BE2C (cell line): ENCODE data around the gene LYST.
A peak's percentile ranks its signal among the peaks of the same experiment; 100 is the strongest.
"Not testable (repeated sequence)": the region's sequence is repeated elsewhere in the genome, so short reads cannot be mapped to it uniquely, and the experiment has no call there.

Experiments
- DNase-seq: peaks from one replicate; pipeline ENCODE4 v3.0.0-alpha.2; 2020
- H3K27me3 ChIP-seq: fragments of 250-450 bp; sonication (Bioruptor Pico); 2 replicates; pipeline ENCODE4 v1.5.1; 2020; ENCODE audit warnings: mild to moderate bottlenecking
- H3K36me3 ChIP-seq: fragments of 250-450 bp; sonication (Bioruptor Pico); 2 replicates; pipeline ENCODE4 v1.5.1; 2020; ENCODE audit warnings: mild to moderate bottlenecking
- H3K4me1 ChIP-seq: fragments of 250-450 bp; sonication (Bioruptor Pico); 2 replicates; pipeline ENCODE4 v1.5.1; 2020
- H3K4me3 ChIP-seq: 2 replicates; pipeline ENCODE4 v1.5.1; 2011; ENCODE audit warnings: low read depth, low read length
- H3K9me3 ChIP-seq: fragments of 250-450 bp; sonication (Bioruptor Pico); 2 replicates; pipeline ENCODE4 v1.5.1; 2020
- TF ChIP-seq, protein P1 (sequence below): IDR thresholded peaks from 2 replicates; pipeline ENCODE4 v1.5.1; 2012; ENCODE audit warnings: mild to moderate bottlenecking, low read depth, low read length

Gene LYST

DNA sequence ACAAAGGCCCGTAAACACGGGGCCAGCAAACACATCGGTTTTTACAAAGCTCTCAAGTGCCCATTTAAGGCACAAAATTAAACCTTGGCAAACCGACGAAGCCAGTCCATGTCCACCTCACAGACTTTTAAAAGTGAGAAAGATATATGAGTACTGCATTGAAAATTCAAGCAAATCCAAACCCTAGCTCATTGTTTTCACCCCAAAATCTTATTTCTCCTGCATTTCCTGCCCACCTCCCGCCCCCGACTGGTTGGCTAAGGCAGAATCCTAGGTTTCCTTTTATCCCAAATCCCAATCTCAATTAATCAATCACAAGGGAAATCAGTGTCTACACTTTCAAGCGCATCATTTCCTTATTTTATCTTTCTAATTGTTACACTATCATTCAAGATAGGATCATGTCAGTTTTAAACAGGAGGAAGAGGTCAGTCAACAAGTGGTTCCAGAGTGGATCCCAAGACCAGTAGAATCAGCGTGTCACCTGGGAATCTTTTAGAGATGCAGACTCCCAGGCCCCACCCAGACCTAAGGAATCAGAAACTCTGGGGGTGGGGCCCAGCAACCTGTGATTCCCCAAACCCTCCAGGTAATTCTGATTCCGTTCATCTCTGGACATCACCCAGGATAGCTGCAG is 215.4 kb downstream of the LYST start:
- Histone ChIP-seq H3K4me1 (peaks cover 10% of the 10 kb centered on the region), H3K36me3 (no peaks in the 10 kb centered on the region), H3K4me3 (no peak overlapping the region), H3K27me3 (no peaks in the 10 kb centered on the region), H3K9me3 (no peaks in the 10 kb centered on the region)
- no peak for DNase-seq
- TF ChIP-seq, protein P1, sequence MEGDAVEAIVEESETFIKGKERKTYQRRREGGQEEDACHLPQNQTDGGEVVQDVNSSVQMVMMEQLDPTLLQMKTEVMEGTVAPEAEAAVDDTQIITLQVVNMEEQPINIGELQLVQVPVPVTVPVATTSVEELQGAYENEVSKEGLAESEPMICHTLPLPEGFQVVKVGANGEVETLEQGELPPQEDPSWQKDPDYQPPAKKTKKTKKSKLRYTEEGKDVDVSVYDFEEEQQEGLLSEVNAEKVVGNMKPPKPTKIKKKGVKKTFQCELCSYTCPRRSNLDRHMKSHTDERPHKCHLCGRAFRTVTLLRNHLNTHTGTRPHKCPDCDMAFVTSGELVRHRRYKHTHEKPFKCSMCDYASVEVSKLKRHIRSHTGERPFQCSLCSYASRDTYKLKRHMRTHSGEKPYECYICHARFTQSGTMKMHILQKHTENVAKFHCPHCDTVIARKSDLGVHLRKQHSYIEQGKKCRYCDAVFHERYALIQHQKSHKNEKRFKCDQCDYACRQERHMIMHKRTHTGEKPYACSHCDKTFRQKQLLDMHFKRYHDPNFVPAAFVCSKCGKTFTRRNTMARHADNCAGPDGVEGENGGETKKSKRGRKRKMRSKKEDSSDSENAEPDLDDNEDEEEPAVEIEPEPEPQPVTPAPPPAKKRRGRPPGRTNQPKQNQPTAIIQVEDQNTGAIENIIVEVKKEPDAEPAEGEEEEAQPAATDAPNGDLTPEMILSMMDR = no peak

DNA sequence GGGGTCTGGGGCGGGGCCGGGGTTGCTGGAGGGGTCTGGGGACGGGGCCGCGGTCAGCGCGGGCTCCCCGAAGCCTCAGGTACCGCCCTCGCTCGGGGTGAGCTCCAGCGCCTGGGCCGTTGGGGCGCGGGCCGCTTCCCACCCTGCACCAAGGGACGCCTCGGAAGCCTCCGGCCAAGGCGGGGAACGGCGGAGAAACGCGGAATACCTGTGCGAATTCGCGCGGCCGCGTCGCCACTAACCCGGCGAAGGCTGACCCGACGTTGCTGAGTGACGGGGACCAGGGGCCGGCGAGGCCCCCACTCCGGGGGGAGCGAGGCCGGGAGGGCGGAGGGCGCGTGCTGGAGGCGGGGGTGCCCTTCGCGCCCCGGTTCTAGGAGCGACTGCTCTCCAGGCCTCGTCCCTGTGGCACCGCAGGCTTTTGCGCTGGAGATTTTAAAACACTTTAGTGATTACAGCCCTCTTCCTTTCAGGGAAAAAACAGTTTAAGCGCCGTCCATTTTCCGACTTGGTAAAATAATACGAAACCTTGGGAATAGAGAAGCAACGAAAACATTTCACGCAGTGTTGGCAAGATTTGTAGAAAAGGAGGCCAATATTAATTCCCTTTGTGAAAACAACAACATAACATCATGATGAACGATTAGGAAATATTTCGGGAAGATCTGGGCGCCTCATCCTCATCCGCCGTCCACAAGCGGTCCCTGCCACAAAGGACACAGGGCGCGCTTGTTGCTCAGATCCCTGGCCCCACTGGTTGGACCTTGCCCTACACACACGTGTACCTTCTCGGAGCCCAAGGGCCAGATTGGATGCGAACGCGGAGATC is 216.2 kb downstream of the LYST start:
- TF ChIP-seq, protein P1 = no peak

DNA sequence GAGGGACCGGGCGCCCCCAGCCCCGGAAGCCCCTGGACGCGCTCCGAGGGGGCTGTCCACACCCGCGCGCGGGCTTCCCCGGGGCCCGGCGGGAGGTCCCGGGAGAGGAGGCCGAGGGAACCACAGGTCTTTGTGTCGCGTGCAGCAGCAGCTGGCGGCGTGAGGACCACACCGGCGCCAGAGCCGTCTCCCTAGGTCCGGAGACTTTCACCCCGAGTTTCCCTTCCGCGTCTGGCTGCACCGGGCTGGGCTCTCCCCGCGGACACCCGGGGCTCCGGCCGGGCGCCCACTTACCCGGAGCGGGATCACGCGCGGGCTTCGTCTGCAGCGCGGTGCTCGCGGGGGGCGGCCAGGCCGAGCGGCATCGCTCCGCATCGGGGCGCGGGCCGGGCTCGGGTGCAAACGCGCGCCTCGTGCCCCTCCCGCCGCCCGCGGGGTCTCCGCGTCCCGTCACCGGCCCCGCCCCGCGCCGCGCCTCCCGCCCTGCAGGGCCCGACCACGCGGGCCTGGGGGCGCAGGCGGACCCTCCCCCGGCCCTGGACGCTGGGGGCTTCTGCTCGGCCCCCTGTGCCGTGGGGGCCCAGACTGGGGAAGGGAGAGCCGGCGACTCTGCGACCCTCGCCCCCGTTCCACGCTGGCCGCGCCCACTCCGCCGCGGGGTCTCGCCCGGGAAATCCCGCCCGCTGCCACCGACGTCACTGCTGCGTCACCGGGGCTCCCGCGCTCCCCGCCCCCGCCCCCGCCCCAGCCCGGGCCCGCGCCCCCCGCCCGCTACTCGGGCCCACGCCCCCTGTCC is 217.1 kb downstream of the LYST start, which contains the start of gene GNG4:
GNG4 (minus strand) TSS at position 417 of the 796 bp plus-strand sequence. CDS start 65,946 bp downstream, outside the sequence.
- DNase-seq = peak; percentile 78
- TF ChIP-seq, protein P1 = no peak
- peak within 1 kb of the TSS; percentile 95 for H3K4me3 ChIP-seq
- no peaks in the 10 kb centered on the region for H3K9me3 ChIP-seq
- no peaks in the 10 kb centered on the region for H3K36me3 ChIP-seq
- no peaks in the 10 kb centered on the region for H3K27me3 ChIP-seq
- H3K4me1 ChIP-seq = peaks cover 10% of the 10 kb centered on the region

More for the DNA sequence above, 216.2 kb downstream of the LYST start:
- Histone ChIP-seq H3K27me3 (no peaks in the 10 kb centered on the region), H3K36me3 (no peaks in the 10 kb centered on the region), H3K9me3 (no peaks in the 10 kb centered on the region), H3K4me1 (peaks cover 10% of the 10 kb centered on the region), H3K4me3 (peak overlapping the region; percentile 57)
- peak; percentile 54 for DNase-seq

DNA sequence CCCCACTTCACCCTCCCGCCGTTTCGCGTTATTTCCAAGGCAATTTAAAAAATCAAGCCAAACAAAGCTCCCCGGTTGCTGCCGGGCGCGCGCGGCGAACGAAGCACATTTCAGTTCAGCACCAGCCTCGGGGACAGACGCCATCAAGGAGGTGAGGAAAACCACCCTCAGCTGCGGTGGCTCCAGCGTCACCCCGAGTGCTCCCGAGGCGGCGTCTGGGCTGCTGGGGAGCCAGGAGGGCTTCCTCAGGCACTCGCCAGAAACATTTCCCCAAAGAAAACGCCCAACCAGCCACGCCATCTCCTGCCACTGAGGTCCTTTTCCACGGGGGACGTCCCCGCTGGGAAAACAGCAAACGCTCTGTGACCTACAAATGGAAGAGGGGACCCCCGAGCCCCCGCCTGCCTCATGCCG is 217.7 kb downstream of the LYST start:
- H3K27me3 ChIP-seq = no peaks in the 10 kb centered on the region
- TF ChIP-seq, protein P1 = no peak

DNA sequence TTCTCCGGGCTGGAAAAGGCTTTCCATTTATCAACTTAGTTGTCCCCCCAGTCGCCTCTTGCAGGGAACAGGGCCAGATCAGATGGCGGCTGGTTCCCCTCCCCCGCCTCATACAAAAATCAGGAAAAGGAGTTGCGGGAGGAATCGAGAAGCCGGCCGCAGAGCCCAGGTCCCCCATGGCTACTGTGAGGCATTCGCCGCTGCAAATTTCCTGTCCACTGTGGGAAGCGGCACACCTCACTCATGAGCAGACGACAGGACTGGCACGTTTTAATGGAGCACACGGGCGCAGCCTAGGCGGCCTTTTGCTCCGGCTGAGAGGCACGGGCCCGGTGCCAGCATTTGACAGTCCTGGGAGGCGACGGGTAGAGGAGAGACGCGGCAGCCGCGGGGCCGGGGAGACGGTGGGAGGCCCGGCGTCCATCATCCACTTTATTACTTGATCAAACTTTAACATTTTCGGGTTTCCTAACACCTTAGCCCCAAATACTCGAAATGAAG is 218.2 kb downstream of the LYST start:
- Histone ChIP-seq H3K9me3 (no peaks in the 10 kb centered on the region), H3K4me1 (peaks cover 16% of the 10 kb centered on the region), H3K4me3 (peak overlapping the region; percentile 95), H3K36me3 (no peaks in the 10 kb centered on the region), H3K27me3 (no peaks in the 10 kb centered on the region)
- TF ChIP-seq, protein P1 = no peak
- peak; percentile 90 for DNase-seq

More for the DNA sequence above, 217.7 kb downstream of the LYST start:
- Histone ChIP-seq H3K9me3 (no peaks in the 10 kb centered on the region), H3K4me1 (peaks cover 11% of the 10 kb centered on the region), H3K36me3 (no peaks in the 10 kb centered on the region), H3K4me3 (peak overlapping the region; percentile 95)
- DNase-seq = peak; percentile 55

DNA sequence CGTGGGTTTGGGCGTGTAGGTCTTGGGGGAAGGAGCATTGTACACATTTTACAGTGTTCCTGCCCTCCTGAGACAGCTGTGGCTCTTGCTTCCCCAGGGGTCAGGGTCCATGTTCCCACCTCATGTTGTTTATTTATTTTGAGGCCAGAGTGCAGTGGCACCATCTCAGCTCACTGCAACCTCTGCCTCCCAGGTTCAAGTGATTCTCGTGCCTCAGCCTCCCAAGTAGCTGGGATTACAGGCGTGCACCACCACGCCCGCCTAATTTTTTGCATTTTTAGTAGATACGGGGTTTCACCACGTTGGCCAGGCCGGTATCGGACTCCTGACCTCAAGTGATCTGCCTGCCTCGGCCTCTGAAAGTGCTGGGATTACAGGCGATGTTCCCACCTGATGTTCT is 219.2 kb downstream of the LYST start:
- H3K36me3 ChIP-seq, DNase-seq, H3K27me3 ChIP-seq, H3K9me3 ChIP-seq: not testable (repeated sequence)
- Histone ChIP-seq H3K4me1 (peaks cover 25% of the 10 kb centered on the region), H3K4me3 (peak overlapping the region; percentile 95; the same call in 1 of the 2 replicates)
